DND-41 (cell line): ENCODE measurements around the gene PI16.
A peak's percentile ranks its signal among the peaks of the same experiment; 100 is the strongest.

Experiments used
- ATAC-seq: fragments of 200-7000 bp; cut with Tn5 transposase; 3 replicates; pipeline ENCODE4 v1.9.1; 2021; ENCODE audit warnings: low read depth; ENCODE audit not compliant: insufficient read depth
- DNase-seq: peaks from one replicate; pipeline ENCODE4 v3.0.0-alpha.2; 2020
- H2AFZ ChIP-seq: 2 replicates; pipeline ENCODE4 v1.6.0; 2012; ENCODE audit warnings: low read depth, low read length
- H3K27ac ChIP-seq: 2 replicates; pipeline ENCODE4 v1.5.1; 2012; ENCODE audit warnings: low read length, inconsistent platforms
- H3K27me3 ChIP-seq: fragments of 200-600 bp; sonication (generic); 2 replicates; pipeline ENCODE4 v1.6.0; 2012; ENCODE audit warnings: low read length, mild to moderate bottlenecking, inconsistent platforms; ENCODE audit not compliant: insufficient read depth, poor library complexity
- H3K36me3 ChIP-seq: 2 replicates; pipeline ENCODE4 v1.5.1; 2012; ENCODE audit warnings: low read length, inconsistent platforms; ENCODE audit not compliant: insufficient read depth
- H3K4me1 ChIP-seq: 2 replicates; pipeline ENCODE4 v1.5.1; 2012; ENCODE audit warnings: mild to moderate bottlenecking, low read length; ENCODE audit not compliant: insufficient read depth
- H3K4me2 ChIP-seq: 2 replicates; pipeline ENCODE4 v1.6.0; 2012; ENCODE audit warnings: mild to moderate bottlenecking, moderate library complexity, low read length, inconsistent platforms; ENCODE audit not compliant: insufficient read depth
- H3K4me3 ChIP-seq, 2 experiments: fragments of 200-600 bp in 1 of 2; shearing (Covaris generic) in 1 of 2; 2 replicates each; pipeline ENCODE4 v1.5.1; 2012 to 2016; ENCODE audit warnings: inconsistent platforms in 2 of 2, low read length in 2 of 2, mild to moderate bottlenecking in 2 of 2, low read depth in 1 of 2, moderate library complexity in 1 of 2
- H3K79me2 ChIP-seq: 2 replicates; pipeline ENCODE4 v1.6.0; 2012; ENCODE audit warnings: low read length, inconsistent platforms; ENCODE audit not compliant: insufficient read depth
- H3K9ac ChIP-seq: 2 replicates; pipeline ENCODE4 v1.6.0; 2012; ENCODE audit warnings: low read depth, mild to moderate bottlenecking, inconsistent platforms, low read length, moderate library complexity
- H3K9me3 ChIP-seq: 2 replicates; pipeline ENCODE4 v1.5.1; 2012; ENCODE audit warnings: low read length, moderate library complexity, mild to moderate bottlenecking, inconsistent platforms; ENCODE audit not compliant: insufficient read depth, severe bottlenecking
- H4K20me1 ChIP-seq: 2 replicates; pipeline ENCODE4 v1.6.0; 2012; ENCODE audit warnings: low read length; ENCODE audit not compliant: insufficient read depth
- EZH2 ChIP-seq: IDR thresholded peaks from 3 replicates; pipeline ENCODE4 v1.6.1; 2012; ENCODE audit warnings: borderline replicate concordance, low read depth, mild to moderate bottlenecking, moderate library complexity, low read length, inconsistent platforms; ENCODE audit not compliant: severe bottlenecking
- TF ChIP-seq, protein P1 (sequence below): IDR thresholded peaks from 2 replicates; pipeline ENCODE4 v1.5.1; 2012; ENCODE audit warnings: borderline replicate concordance, low read length, moderate library complexity, mild to moderate bottlenecking; ENCODE audit not compliant: poor library complexity, severe bottlenecking; ENCODE audit errors: extremely low read depth

PI16 gene

GRCh38 chr6:36963451-36964290 lies 9.1 kb downstream of the PI16 start:
- H3K79me2 ChIP-seq = no peaks in the 10 kb centered on the region
- H3K4me3 ChIP-seq = no peak overlapping the region
- H3K27ac ChIP-seq = peak overlapping the region; percentile 69
- DNase-seq (peak; percentile 81), ATAC-seq (peak; percentile 90)
- peak overlapping the region; percentile 51 for H2AFZ ChIP-seq
- peak overlapping the region; percentile 40; the same call in 1 of the 2 replicates for H3K4me2 ChIP-seq
- peaks cover 5% of the 10 kb centered on the region; the same call in 1 of the 2 replicates for H4K20me1 ChIP-seq
- peaks cover 23% of the 10 kb centered on the region for H3K36me3 ChIP-seq
- H3K9me3 ChIP-seq = no peaks in the 10 kb centered on the region
- H3K9ac ChIP-seq = peak overlapping the region; percentile 8; the same call in 1 of the 2 replicates
- TF ChIP-seq, protein P1, sequence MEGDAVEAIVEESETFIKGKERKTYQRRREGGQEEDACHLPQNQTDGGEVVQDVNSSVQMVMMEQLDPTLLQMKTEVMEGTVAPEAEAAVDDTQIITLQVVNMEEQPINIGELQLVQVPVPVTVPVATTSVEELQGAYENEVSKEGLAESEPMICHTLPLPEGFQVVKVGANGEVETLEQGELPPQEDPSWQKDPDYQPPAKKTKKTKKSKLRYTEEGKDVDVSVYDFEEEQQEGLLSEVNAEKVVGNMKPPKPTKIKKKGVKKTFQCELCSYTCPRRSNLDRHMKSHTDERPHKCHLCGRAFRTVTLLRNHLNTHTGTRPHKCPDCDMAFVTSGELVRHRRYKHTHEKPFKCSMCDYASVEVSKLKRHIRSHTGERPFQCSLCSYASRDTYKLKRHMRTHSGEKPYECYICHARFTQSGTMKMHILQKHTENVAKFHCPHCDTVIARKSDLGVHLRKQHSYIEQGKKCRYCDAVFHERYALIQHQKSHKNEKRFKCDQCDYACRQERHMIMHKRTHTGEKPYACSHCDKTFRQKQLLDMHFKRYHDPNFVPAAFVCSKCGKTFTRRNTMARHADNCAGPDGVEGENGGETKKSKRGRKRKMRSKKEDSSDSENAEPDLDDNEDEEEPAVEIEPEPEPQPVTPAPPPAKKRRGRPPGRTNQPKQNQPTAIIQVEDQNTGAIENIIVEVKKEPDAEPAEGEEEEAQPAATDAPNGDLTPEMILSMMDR = no peak
- TF ChIP-seq EZH2 = no peak
- H3K4me1 ChIP-seq = peaks cover 25% of the 10 kb centered on the region
- no peaks in the 10 kb centered on the region for H3K27me3 ChIP-seq

DNA sequence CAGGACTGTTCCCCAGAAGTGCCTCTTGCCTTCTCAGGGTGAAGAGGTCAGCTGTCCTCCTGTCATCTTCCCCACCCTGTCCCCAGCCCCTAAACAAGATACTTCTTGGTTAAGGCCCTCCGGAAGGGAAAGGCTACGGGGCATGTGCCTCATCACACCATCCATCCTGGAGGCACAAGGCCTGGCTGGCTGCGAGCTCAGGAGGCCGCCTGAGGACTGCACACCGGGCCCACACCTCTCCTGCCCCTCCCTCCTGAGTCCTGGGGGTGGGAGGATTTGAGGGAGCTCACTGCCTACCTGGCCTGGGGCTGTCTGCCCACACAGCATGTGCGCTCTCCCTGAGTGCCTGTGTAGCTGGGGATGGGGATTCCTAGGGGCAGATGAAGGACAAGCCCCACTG lies 9.8 kb downstream of the PI16 start:
- Histone ChIP-seq H3K27ac (peak overlapping the region; percentile 69), H3K27me3 (no peaks in the 10 kb centered on the region), H2AFZ (no peak overlapping the region), H3K36me3 (peaks cover 29% of the 10 kb centered on the region), H3K79me2 (no peaks in the 10 kb centered on the region), H3K9ac (peak overlapping the region; percentile 8; the same call in 1 of the 2 replicates), H3K4me3 (no peak overlapping the region), H4K20me1 (peaks cover 9% of the 10 kb centered on the region; the same call in 1 of the 2 replicates), H3K4me2 (no peak overlapping the region), H3K9me3 (no peaks in the 10 kb centered on the region), H3K4me1 (peaks cover 25% of the 10 kb centered on the region)
- TF ChIP-seq EZH2 = no peak
- TF ChIP-seq, protein P1 = no peak
- no peak for DNase-seq
- no peak for ATAC-seq

DNA sequence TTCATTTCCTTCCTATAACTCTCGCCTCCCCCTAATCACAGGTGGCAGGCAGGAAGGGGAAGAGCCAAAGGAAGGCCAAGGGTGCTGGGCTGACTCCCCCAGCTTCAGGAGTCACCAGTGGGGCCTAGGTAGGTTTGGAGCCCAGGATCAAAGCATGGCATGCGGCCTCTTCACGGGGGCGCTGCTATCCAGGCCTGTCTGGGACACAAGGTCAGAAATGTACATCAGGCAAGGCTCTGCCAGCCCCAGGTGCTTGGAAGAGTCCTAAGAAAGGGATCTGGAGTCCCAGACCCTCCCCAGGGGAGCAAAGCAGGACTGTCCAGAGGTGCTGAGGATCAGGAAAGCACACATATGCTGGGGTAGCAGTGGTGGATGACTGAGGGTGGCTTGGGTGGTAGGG lies 10.4 kb downstream of the PI16 start:
- Histone ChIP-seq H4K20me1 (peaks cover 13% of the 10 kb centered on the region; the same call in 1 of the 2 replicates), H3K9ac (no peak overlapping the region), H3K9me3 (no peaks in the 10 kb centered on the region), H3K4me3 (no peak overlapping the region), H3K79me2 (no peaks in the 10 kb centered on the region), H3K4me2 (no peak overlapping the region), H2AFZ (no peak overlapping the region), H3K27ac (peak overlapping the region; percentile 69), H3K36me3 (peaks cover 35% of the 10 kb centered on the region), H3K4me1 (peaks cover 25% of the 10 kb centered on the region), H3K27me3 (no peaks in the 10 kb centered on the region)
- TF ChIP-seq EZH2 = no peak
- TF ChIP-seq, protein P1 = no peak
- no peak for ATAC-seq
- DNase-seq = no peak
